HG03103 (cell line): ENCODE results near the gene METAP1D.
"Not testable (repeated sequence)": the region's sequence is repeated elsewhere in the genome, so short reads cannot be mapped to it uniquely, and the experiment has no call there.

Experiments
- ATAC-seq: cut with Tn5 transposase; IDR thresholded peaks from one replicate; pipeline ENCODE4 v1.9.1; 2021; ENCODE audit warnings: low read depth; ENCODE audit not compliant: unreplicated experiment

Gene METAP1D

GRCh38 chr2:171999604-172000469 lies at the start of gene METAP1D:
TSS of gene METAP1D (plus strand) at chr2:171999953. CDS start at chr2:171999970, 17 bp downstream.
- peak; percentile 93 for ATAC-seq

DNA sequence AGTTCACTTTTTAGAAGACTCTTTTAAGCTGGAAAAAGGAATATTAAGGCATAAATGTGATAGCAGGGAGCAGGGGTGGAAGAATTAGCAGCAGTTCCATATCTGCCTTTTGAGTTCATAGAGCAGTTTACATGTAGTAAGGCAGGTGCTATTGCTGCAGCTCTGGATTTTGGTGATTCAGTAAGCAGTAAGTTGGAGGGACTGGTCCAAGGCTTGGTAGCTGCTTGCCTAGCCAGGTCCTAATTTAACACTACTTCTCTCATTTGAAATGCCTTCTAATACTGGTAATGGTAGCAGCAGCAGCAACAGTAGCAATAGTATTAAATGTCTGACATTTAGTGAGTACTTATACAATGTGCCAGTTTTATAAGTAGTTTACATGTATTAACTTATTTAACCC lies 47.5 kb upstream of the METAP1D start:
- ATAC-seq = no peak

GRCh38 chr2:171952748-171953147 lies 47.0 kb upstream of the METAP1D start:
- ATAC-seq = no peak

DNA sequence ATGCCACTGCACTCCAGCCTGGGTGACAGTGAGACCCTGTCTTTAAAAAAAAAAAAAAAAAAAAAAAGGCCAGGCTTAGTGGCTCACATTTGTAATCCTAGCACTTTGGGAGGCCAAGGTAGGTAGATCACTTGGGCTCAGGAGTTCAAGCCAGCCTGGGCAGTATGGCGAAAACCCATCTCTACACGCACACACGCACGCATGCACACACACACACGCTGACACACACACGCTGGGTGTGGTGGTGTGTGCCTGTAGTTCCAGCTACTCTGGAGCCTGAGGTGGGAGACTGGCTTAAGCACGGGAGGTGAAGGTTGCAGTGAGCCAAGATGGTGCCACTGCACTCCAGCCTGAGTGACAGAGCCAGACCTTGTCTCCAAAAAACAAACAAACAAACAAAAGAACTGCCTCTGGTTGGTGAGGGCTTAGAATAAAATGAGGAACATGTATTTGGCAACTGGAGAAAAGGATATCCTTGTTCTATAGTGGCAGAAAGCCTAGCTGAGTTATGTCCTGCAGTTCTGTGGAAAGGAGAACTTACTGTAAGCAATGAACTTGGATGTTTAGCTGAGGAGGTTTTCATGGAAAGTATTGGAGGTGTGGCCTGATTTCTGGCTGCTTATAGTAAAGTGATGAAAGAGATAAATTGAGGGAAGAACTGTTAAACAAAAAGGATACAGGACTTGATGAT lies 43.5 kb upstream of the METAP1D start:
- ATAC-seq = no peak

- ATAC-seq = no peak
Measured at GRCh38 chr2:171957061-171957460, 42.7 kb upstream of the METAP1D start.

GRCh38 chr2:171958475-171958874 lies 41.3 kb upstream of the METAP1D start:
- no peak for ATAC-seq

GRCh38 chr2:171959998-171960397 lies 39.8 kb upstream of the METAP1D start:
- ATAC-seq = no peak

GRCh38 chr2:171960570-171960969 lies 39.2 kb upstream of the METAP1D start:
- ATAC-seq = no peak

DNA sequence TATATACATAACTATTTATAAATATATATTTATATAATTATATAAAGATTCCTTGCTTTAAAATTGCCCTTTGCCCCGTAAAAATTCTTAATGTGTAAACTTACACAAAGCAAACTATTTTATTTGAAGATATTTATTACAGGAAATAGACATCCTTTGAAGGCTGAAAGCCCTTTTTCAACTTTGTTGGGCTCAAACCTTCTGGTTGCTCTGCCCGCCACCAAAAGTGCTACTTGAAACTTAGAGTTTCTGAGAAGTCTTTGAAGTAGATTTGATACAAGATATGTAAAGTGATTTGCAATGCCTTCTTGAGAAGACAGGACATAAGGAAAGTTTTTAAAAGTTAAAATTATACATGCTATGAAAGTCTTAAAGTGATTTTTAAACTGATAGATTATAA lies 36.6 kb upstream of the METAP1D start:
- ATAC-seq = no peak

DNA sequence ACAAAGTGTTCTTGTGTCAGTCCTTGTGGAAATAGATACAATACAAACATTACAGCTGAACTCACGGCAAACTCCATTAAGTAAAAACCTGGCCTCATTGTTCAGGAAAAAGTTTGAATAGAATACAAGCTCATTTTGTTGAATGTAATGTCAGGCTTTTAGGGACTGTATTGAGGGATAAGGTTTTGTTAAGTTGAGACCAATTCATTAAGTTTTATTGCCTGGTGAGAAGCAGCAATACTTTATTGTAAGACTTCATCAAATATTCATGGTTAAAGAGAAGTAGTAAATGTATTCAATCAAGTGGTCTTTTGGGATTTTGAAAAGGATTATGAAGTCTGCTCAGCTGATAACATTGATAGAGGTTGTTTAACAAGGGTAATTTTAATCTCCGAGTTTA lies 35.4 kb upstream of the METAP1D start:
- ATAC-seq = no peak

DNA sequence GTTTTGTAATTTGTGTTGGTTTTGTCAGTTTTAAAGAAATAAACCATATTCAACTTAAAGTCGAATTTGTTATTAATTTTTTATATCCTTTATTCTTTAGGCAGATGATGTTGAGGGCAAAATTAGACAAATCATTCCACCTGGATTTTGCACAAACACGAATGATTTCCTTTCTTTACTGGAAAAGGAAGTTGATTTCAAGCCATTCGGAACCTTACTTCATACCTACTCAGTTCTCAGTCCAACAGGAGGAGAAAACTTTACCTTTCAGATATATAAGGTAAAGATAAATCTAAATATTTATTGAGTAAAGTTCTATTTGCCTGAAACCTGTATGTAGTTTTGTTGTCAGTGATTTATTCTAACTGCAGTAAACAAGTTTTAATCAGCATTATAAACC lies 34.5 kb upstream of the METAP1D start:
- no peak for ATAC-seq

DNA sequence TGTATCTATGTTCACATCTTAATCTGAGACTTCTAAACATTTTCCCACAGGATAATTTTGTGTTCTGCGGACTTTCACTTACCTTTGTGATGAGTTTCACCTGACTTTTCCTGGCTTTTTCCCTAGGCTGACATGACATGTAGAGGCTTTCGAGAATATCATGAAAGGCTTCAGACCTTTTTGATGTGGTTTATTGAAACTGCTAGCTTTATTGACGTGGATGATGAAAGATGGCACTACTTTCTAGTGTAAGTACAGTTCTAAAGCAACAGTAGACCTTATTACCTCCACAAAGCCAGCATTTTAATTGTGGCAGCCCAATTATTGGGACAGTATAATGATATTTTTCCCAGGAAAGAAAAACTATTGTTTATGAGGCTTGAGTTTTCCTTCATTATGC lies 34.1 kb upstream of the METAP1D start:
- ATAC-seq = no peak

GRCh38 chr2:171966235-171966634 lies 33.5 kb upstream of the METAP1D start:
- no peak for ATAC-seq

DNA sequence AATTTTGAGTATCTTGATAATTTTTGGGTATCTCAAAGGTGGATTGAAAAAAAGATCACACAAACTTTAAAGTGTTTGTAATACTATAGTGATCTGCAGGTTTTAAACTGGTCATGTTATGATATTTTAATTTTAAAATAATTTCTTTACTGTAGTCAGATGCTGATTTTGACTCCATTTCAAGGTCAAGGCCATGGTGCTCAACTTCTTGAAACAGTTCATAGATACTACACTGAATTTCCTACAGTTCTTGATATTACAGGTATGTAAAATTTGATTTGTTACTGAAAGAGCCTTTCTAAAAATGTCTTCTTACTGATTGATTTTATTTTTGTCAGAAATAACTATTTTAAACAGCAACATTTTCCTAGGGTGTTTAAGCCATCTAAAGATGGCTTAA lies 33.1 kb upstream of the METAP1D start:
- no peak for ATAC-seq

DNA sequence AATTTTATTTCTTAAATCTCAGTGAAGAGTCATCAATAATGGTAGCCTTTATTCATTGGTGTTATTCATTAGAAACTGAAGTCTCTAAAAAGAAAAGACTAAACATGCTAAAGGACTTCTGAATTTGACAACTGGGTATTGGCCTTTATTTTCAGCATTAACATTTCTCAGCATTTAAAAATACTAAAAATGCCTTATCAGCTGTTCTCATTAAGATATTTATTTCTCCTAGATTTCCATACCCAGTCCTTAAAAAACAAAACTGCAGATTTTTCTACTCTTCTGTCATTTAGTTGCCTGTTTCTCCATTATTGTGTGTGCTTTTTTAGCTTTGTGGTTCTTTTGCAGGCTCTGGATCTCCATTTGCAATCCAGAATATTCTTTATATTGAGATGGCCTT lies 31.2 kb upstream of the METAP1D start:
- ATAC-seq = no peak

- no peak for ATAC-seq
Measured at GRCh38 chr2:171972329-171972982, 27.3 kb upstream of the METAP1D start.

DNA sequence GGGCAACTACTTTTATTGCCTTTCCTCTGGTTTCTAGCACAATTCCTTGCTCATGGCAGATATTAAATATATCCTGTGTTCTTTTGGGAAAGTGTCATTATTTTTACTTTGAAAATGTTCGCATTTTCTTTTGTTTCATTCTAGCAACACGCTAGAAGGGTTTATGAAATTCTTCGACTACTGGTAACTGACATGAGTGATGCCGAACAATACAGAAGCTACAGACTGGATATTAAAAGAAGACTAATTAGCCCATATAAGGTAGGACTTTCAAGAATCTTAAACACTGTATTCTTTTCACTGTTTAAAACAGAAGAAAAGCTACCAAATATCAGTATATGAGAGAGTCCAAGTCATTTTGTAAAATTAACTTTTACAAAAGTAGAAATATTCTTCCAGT lies 20.6 kb upstream of the METAP1D start:
- no peak for ATAC-seq

DNA sequence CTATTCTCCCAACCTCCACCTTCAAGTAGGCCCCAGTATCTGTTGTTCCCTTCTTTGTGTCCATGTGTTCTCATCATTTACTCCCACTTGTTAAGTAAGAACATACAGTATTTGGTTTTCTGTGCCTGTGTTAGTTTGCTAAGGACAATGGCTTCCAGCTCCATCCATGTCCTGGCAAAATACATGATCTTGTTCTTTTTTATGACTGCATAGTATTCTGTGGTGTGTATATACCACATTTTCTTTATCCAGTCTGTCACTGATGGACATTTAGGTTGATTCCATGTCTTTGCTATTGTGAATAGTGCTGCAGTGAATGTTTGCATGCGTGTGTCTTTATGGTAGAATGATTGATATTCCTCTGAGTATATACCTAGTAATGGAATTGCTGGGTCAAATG lies 15.8 kb upstream of the METAP1D start:
- not testable (repeated sequence) for ATAC-seq

DNA sequence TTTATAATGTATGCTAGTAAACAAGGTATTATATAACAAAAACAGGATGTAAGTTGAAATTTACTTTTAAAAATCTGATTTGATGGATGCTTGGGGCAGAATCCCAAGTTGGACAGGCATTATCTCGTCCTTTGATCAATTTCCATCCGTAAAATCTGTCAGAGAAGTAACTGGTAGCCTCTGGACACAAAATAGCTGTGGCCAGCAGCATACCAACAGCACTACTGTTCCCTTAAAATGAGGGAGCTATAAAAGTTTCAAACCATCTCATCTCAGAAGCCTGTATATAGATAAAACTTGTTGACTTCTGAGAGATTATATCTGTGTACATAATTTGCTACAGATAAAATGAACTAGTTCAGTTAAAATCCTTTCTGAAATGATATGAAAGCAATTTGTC lies 14.7 kb upstream of the METAP1D start:
- ATAC-seq = no peak

DNA sequence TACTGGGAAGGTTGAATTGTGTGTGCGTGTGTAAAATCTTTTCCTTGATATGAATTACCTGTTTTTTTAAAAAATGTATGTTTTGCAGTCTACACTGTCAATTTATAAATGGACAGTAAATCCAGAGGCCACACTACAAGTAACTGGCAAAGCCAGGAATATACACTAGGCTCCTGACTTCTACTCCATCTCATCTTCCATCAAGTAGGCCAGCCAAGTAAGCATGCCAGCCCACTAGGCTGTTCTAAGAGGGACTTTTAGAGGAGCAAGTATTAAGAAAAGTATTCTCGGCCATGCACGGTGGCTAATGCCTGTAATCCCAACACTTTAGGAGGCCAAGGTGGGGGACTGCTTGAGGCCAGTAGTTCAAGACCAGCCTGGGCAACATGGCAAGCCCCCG lies 13.0 kb upstream of the METAP1D start:
- ATAC-seq = no peak

DNA sequence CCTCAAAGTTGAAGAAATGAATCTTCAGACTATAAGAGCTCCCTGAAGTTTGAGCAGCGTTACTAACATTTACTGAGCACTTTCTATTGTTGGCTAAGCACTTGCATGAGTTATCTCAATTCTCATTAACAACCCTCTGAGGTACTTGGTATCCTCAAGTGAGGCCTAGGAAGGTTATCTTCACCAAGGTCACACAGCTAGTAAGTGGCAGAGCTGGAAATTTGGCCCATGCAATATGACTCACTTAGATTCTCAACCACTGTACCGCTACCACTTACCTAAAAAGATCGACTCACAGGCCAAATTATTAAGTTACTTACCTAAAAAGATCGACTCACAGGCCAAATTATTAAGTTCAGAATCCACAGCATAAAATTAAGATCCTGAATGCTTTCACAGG lies 8.7 kb upstream of the METAP1D start:
- no peak for ATAC-seq

- no peak for ATAC-seq
Measured at GRCh38 chr2:171995586-171995985, 4.2 kb upstream of the METAP1D start.
